Fibroblast of lung (primary cell): ENCODE data around the gene FAM170B. TPM values are rescaled to one million over a fixed set of nuclear protein-coding genes. Genes with fewer than 3 reads are reported as not detected.

ENCODE experiments used
- DNase-seq, 2 donors: peaks; one replicate each; pipeline versions ENCODE4 v3.0.0 to v3.0.0-alpha.2; 2010; ENCODE audit warnings: low read depth in 2 of 2
- H2AFZ ChIP-seq: 2 replicates; pipeline ENCODE4 v1.5.1; 2012; ENCODE audit warnings: low read length, control low read depth, inconsistent platforms
- H3K27ac ChIP-seq: 2 replicates; pipeline ENCODE4 v1.5.1; 2011; ENCODE audit warnings: low read length, control low read depth; ENCODE audit not compliant: insufficient read depth
- H3K27me3 ChIP-seq: 2 replicates; pipeline ENCODE4 v1.5.1; 2011; ENCODE audit warnings: mild to moderate bottlenecking, low read length; ENCODE audit not compliant: control insufficient read depth, insufficient read depth
- H3K36me3 ChIP-seq: 2 replicates; pipeline ENCODE4 v1.5.1; 2011; ENCODE audit warnings: low read length; ENCODE audit not compliant: control insufficient read depth, insufficient read depth
- H3K4me1 ChIP-seq: 2 replicates; pipeline ENCODE4 v1.5.1; 2011; ENCODE audit warnings: low read length; ENCODE audit not compliant: control insufficient read depth, insufficient read depth; ENCODE audit errors: extremely low read depth
- H3K4me2 ChIP-seq: 2 replicates; pipeline ENCODE4 v1.5.1; 2011; ENCODE audit warnings: low read length, control low read depth; ENCODE audit not compliant: insufficient read depth; ENCODE audit errors: extremely low read depth
- H3K4me3 ChIP-seq, 4 experiments: fragments of 200-600 bp in 1 of 4; sonication (generic) in 1 of 4; replicated peaks in 1 of 4; 2 replicates each; pipeline ENCODE4 v1.5.1; 2011 to 2016; ENCODE audit warnings: low read length in 4 of 4, low read depth in 3 of 4, mild to moderate bottlenecking in 3 of 4, control low read depth in 2 of 4, inconsistent platforms in 1 of 4, mixed read lengths in 1 of 4; ENCODE audit not compliant: insufficient read depth in 1 of 4; ENCODE audit errors: control extremely low read depth in 1 of 4
- H3K79me2 ChIP-seq: 2 replicates; pipeline ENCODE4 v1.5.1; 2012; ENCODE audit warnings: mild to moderate bottlenecking, low read length, inconsistent platforms; ENCODE audit not compliant: control insufficient read depth, insufficient read depth
- H3K9ac ChIP-seq: 2 replicates; pipeline ENCODE4 v1.5.1; 2011; ENCODE audit warnings: mild to moderate bottlenecking, low read length, control low read depth; ENCODE audit not compliant: insufficient read depth
- H3K9me3 ChIP-seq: 2 replicates; pipeline ENCODE4 v1.5.1; 2012; ENCODE audit warnings: low read depth, low read length; ENCODE audit not compliant: control insufficient read depth, insufficient read depth
- H4K20me1 ChIP-seq: 2 replicates; pipeline ENCODE4 v1.5.1; 2011; ENCODE audit warnings: low read length; ENCODE audit not compliant: control insufficient read depth, insufficient read depth; ENCODE audit errors: extremely low read depth
- CTCF ChIP-seq, 2 donors: IDR thresholded peaks in 1 of 2; conservative IDR thresholded peaks in 1 of 2; 1 replicate in 1 of 2; 2 replicates in 1 of 2; pipeline ENCODE4 v1.5.1; 2011 to 2012; ENCODE audit warnings: low read length in 2 of 2, control low read depth in 1 of 2, inconsistent platforms in 1 of 2, low read depth in 1 of 2, mild to moderate bottlenecking in 1 of 2
- EZH2 ChIP-seq: IDR thresholded peaks from 2 replicates; pipeline ENCODE4 v1.5.1; 2012; ENCODE audit warnings: low read length, control low read depth, mild to moderate bottlenecking; ENCODE audit errors: missing control alignments
- polyA plus RNA-seq, 2 donors: library from polyadenylated mRNA; depleted of rRNA in 1 of 2; stranded (reverse) in 1 of 2; unstranded in 1 of 2; fragments of >200 nt; gene quantifications; 2 replicates each; pipeline ENCODE4 v1.2.1, GENCODE V29; 2011 to 2012; ENCODE audit warnings: missing spikeins in 1 of 2
- total RNA-seq: library from RNA; depleted of rRNA; stranded (reverse); fragments of >200 nt; gene quantifications from 2 replicates; pipeline ENCODE4 v1.2.1, GENCODE V29; 2014

The FAM170B gene
- total and polyA plus RNA-seq, 2 donors (not counting 1 experiment from before 2014, with no cell fraction given): not detected

GRCh38 chr10:49172061-49172776 is 38.4 kb upstream of the FAM170B start:
- TF ChIP-seq CTCF (conservative IDR thresholded peaks at IDR 0.05 in 1 of 2, IDR thresholded peaks at IDR 0.05 in 1 of 2; ENCODE audit: low read depth in 1 of 2, low read length in 2 of 2) (no peak), EZH2 (no peak)
- peaks cover 4% of the 10 kb centered on the region for H3K27me3 ChIP-seq

GRCh38 chr10:49171326-49172060 is 37.7 kb upstream of the FAM170B start:
- no peak for DNase-seq
- no peak overlapping the region for H3K4me2 ChIP-seq
- H3K27ac ChIP-seq: no peak overlapping the region
- H3K4me3 ChIP-seq: no peak overlapping the region
- peaks cover 4% of the 10 kb centered on the region for H3K27me3 ChIP-seq
- H3K36me3 ChIP-seq: no peaks in the 10 kb centered on the region
- TF ChIP-seq CTCF (conservative IDR thresholded peaks at IDR 0.05 in 1 of 2, IDR thresholded peaks at IDR 0.05 in 1 of 2; ENCODE audit: low read depth in 1 of 2, low read length in 2 of 2): no peak
- no peak for TF ChIP-seq EZH2
- H3K9ac ChIP-seq: no peak overlapping the region
- H3K9me3 ChIP-seq: no peaks in the 10 kb centered on the region
- H3K4me1 ChIP-seq: peaks cover under 1% of the 10 kb centered on the region
- no peaks in the 10 kb centered on the region for H4K20me1 ChIP-seq
- H2AFZ ChIP-seq: no peak overlapping the region
- no peaks in the 10 kb centered on the region for H3K79me2 ChIP-seq

More at GRCh38 chr10:49172061-49172776, 38.4 kb upstream of the FAM170B start:
- no peak overlapping the region for H3K9ac ChIP-seq
- no peak overlapping the region for H3K4me2 ChIP-seq
- H2AFZ ChIP-seq: no peak overlapping the region
- no peaks in the 10 kb centered on the region for H4K20me1 ChIP-seq
- no peaks in the 10 kb centered on the region for H3K36me3 ChIP-seq
- no peaks in the 10 kb centered on the region for H3K9me3 ChIP-seq
- no peaks in the 10 kb centered on the region for H3K79me2 ChIP-seq
- no peak overlapping the region for H3K27ac ChIP-seq
- no peak overlapping the region for H3K4me3 ChIP-seq
- DNase-seq: no peak
- H3K4me1 ChIP-seq: peaks cover 8% of the 10 kb centered on the region

- DNase-seq: no peak
Observed at GRCh38 chr10:49170632-49171325, 37.0 kb upstream of the FAM170B start.

More at GRCh38 chr10:49170632-49171325, 37.0 kb upstream of the FAM170B start:
- Histone ChIP-seq H3K79me2 (no peaks in the 10 kb centered on the region), H4K20me1 (no peaks in the 10 kb centered on the region), H3K36me3 (no peaks in the 10 kb centered on the region), H3K27ac (no peak overlapping the region), H3K9me3 (no peaks in the 10 kb centered on the region), H2AFZ (no peak overlapping the region), H3K4me2 (no peak overlapping the region), H3K4me3 (no peak overlapping the region), H3K4me1 (no peaks in the 10 kb centered on the region), H3K27me3 (peaks cover 4% of the 10 kb centered on the region), H3K9ac (no peak overlapping the region)
- TF ChIP-seq CTCF (conservative IDR thresholded peaks at IDR 0.05 in 1 of 2, IDR thresholded peaks at IDR 0.05 in 1 of 2; ENCODE audit: low read depth in 1 of 2, low read length in 2 of 2): no peak
- TF ChIP-seq EZH2: no peak
